GM10266 (cell line): ENCODE measurements around the gene LMTK3.

Experiments used
- DNase-seq: peaks from one replicate; pipeline ENCODE4 v3.0.0; 2012; ENCODE audit errors: extremely low spot score
- TF ChIP-seq, protein P1 (sequence below): IDR thresholded peaks from 2 replicates; pipeline ENCODE4 v1.5.1; 2012; ENCODE audit warnings: mild to moderate bottlenecking, low read depth; ENCODE audit not compliant: control insufficient read depth, insufficient read depth; ENCODE audit errors: missing control alignments

The LMTK3 gene, protein sequence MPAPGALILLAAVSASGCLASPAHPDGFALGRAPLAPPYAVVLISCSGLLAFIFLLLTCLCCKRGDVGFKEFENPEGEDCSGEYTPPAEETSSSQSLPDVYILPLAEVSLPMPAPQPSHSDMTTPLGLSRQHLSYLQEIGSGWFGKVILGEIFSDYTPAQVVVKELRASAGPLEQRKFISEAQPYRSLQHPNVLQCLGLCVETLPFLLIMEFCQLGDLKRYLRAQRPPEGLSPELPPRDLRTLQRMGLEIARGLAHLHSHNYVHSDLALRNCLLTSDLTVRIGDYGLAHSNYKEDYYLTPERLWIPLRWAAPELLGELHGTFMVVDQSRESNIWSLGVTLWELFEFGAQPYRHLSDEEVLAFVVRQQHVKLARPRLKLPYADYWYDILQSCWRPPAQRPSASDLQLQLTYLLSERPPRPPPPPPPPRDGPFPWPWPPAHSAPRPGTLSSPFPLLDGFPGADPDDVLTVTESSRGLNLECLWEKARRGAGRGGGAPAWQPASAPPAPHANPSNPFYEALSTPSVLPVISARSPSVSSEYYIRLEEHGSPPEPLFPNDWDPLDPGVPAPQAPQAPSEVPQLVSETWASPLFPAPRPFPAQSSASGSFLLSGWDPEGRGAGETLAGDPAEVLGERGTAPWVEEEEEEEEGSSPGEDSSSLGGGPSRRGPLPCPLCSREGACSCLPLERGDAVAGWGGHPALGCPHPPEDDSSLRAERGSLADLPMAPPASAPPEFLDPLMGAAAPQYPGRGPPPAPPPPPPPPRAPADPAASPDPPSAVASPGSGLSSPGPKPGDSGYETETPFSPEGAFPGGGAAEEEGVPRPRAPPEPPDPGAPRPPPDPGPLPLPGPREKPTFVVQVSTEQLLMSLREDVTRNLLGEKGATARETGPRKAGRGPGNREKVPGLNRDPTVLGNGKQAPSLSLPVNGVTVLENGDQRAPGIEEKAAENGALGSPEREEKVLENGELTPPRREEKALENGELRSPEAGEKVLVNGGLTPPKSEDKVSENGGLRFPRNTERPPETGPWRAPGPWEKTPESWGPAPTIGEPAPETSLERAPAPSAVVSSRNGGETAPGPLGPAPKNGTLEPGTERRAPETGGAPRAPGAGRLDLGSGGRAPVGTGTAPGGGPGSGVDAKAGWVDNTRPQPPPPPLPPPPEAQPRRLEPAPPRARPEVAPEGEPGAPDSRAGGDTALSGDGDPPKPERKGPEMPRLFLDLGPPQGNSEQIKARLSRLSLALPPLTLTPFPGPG (N-terminal part only)

DNA sequence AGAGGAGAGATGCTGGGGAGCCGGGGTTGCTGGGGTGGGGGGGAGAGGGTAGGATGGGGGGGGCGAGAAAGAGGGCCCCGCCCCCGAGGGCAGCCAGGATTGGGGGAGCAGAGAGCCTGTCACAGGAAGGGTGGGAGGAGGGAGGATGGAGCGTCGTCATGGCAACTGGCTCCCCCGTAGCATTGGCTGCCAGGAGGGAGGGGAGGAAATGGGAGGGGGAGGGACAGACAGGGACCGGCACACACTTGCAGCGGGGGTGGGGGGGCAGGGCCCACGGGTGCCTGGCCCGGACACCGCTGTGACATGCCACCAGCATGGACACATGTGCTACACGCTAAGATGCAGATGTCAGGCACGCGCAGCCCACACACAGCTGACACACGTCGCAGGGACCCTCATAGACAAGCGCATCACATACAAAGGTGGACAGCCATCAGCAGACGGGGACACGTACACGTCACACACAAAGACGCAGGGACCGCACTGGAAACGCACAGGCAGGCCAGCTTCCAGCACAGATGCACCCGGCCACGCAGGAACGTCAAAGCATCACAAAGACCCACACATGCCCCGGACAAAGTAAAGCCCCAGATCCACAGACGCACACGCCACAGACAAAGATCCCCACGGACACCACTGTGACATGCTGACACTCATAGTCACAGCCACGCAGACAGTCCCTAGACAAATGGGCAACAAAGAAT is at the start of gene LMTK3:
Gene LMTK3, minus strand, starts transcription at position 36 of the 704 bp plus-strand sequence. CDS start 259 bp downstream, outside the sequence.
- TF ChIP-seq, protein P1, sequence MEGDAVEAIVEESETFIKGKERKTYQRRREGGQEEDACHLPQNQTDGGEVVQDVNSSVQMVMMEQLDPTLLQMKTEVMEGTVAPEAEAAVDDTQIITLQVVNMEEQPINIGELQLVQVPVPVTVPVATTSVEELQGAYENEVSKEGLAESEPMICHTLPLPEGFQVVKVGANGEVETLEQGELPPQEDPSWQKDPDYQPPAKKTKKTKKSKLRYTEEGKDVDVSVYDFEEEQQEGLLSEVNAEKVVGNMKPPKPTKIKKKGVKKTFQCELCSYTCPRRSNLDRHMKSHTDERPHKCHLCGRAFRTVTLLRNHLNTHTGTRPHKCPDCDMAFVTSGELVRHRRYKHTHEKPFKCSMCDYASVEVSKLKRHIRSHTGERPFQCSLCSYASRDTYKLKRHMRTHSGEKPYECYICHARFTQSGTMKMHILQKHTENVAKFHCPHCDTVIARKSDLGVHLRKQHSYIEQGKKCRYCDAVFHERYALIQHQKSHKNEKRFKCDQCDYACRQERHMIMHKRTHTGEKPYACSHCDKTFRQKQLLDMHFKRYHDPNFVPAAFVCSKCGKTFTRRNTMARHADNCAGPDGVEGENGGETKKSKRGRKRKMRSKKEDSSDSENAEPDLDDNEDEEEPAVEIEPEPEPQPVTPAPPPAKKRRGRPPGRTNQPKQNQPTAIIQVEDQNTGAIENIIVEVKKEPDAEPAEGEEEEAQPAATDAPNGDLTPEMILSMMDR, result no peak
- peak; percentile 82 for DNase-seq

DNA sequence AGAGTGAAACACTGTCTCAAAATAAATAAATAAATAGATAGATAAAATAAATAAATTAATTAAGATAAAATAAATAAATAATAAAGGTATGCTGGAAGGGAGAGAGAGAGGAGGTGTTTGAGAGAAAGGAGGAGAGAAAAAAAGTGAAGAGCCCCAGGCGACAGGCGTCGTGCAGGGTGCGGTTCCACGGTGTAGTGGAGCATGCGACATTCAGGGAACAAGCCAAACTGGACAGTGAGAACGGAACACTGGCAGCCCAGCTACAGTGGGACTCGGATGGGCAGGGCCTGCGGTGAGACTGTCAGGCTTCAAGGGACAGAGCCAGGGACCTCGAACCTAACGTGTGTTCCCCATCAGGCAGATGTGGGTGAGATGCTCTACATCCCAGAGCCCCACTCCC is 49.8 kb upstream of the LMTK3 start:
- TF ChIP-seq, protein P1, result no peak

DNA sequence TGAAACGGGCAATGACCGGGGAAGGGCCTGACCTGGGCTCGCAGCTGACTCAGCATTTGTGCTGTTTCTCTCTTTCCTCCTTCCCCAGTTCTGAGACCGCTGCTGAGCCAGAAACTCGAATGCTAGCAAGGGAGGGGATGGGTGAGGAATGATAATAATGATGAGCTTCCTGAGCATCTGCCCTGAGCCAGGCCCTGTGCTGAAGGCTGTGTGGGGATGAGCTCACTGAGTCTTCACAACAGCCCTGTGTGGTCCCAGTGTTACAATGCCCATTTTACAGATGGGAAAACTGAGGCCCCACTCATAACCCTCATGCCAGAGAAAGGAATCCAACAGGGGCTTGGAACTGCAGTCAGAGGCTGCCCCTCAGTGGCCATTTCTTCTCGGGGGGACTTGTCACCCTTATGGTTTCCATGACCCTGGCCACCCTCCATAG is 48.5 kb upstream of the LMTK3 start:
- TF ChIP-seq, protein P1, result no peak
- no peak for DNase-seq

More for the DNA sequence above, 49.8 kb upstream of the LMTK3 start:
- DNase-seq, result no peak

DNA sequence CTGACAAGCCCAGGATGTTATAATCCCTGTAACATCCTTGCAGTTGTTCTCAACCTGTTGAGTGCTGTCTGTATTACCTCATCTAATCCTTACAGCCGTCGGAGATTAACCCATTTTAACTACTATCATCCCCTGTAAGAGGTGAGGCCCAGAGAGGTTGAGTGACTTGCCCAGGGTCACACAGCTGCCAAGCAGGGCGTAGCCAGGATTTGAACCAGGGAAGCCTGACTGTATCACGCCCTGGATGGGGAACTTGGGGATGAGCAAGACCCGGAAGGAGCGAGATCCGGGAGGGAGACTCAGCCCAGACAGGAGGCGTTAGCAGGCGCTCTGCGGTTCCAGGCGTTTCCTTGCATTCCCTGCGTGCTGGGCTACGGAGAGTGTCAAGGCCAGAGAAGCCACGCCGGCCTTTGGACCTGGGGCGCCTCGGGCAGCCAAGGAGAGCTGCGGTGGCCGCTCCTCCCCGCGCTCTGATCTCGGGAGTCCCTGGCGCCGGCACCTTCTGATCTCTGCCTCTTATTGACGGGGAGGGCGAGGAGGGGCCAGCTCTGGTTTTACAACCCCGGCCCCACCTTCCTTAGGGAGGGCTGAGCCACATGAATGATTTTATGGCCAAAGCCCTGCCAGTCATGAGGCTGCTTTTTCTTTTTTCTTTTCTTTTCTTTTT is 46.5 kb upstream of the LMTK3 start:
- DNase-seq, result no peak
- TF ChIP-seq, protein P1, result no peak

DNA sequence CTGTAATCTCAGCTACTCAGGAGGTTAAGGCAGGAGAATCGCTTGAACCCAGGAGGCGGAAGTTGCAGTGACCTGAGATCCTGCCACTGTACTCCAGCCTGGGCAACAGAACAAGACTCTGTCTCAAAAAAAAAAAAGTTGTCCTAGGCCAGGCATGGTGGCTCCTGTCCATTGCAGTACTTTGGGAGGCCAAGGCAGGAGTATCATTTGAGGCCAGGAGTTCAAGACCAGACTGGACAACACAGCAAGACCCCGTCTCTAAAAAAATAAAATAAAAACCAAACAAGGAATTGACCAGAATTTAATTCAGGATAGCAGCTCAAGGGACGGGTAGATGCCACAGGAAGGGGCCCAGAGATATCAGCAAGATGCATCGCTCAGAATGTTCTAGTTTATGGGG is 45.2 kb upstream of the LMTK3 start:
- TF ChIP-seq, protein P1, result no peak
- no peak for DNase-seq

DNA sequence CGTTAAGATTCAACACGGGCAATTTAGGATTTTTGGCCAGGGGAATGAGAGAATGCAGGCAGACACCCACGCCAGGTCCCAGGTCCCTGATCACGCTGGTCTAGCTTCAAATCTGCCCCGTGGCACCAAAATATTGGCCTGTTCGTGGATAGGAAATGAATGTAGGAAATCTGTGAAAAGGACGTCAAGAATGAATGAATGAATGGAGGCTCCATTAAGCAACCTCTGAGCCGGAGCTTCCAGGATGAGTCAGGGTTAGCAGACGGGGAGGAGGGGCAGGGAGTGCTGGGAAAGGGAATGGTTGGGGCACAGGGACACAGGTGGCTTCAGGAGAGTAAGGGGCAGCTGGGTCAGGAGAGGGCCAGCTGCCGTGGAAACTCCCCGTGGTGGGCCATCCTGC is 44.5 kb upstream of the LMTK3 start:
- DNase-seq, result no peak
- TF ChIP-seq, protein P1, result no peak
